KMS-11 (cell line): Measurements from ENCODE around the gene ZBTB34.

Experiments
- H2AFZ ChIP-seq: fragments of 200-600 bp; sonication (generic); 2 replicates; pipeline ENCODE4 v1.6.1; 2016; ENCODE audit warnings: antibody characterized with exemption, mixed run types, low read depth
- H3K27ac ChIP-seq: fragments of 200-600 bp; sonication (generic); 2 replicates; pipeline ENCODE4 v1.6.1; 2016; ENCODE audit warnings: mild to moderate bottlenecking, mixed run types
- H3K27me3 ChIP-seq: fragments of 200-600 bp; sonication (generic); 2 replicates; pipeline ENCODE4 v1.6.1; 2017; ENCODE audit warnings: mild to moderate bottlenecking, low read depth, mixed run types, moderate library complexity; ENCODE audit not compliant: insufficient read depth
- H3K36me3 ChIP-seq: fragments of 200-600 bp; sonication (generic); 2 replicates; pipeline ENCODE4 v1.6.1; 2017; ENCODE audit warnings: mild to moderate bottlenecking, mixed run types; ENCODE audit not compliant: insufficient read depth
- H3K4me1 ChIP-seq: fragments of 200-600 bp; sonication (generic); 2 replicates; pipeline ENCODE4 v1.6.1; 2016; ENCODE audit warnings: mild to moderate bottlenecking, low read depth, mixed run types; ENCODE audit not compliant: poor library complexity, severe bottlenecking
- H3K4me2 ChIP-seq: fragments of 200-600 bp; sonication (generic); 2 replicates; pipeline ENCODE4 v1.7.0; 2016; ENCODE audit warnings: mild to moderate bottlenecking, mixed run types
- H3K4me3 ChIP-seq: fragments of 200-600 bp; sonication (generic); IDR thresholded peaks from 2 replicates; pipeline ENCODE4 v1.6.1; 2017; ENCODE audit warnings: low read depth, low read length, mixed read lengths; ENCODE audit not compliant: insufficient read depth
- H3K79me2 ChIP-seq: fragments of 200-600 bp; sonication (generic); 2 replicates; pipeline ENCODE4 v1.6.1; 2016; ENCODE audit warnings: low read depth, mixed run types; ENCODE audit not compliant: insufficient read depth
- H3K9ac ChIP-seq: fragments of 200-600 bp; sonication (generic); 2 replicates; pipeline ENCODE4 v1.6.1; 2016; ENCODE audit warnings: mild to moderate bottlenecking, mixed run types
- H4K20me1 ChIP-seq: fragments of 200-600 bp; sonication (generic); 2 replicates; pipeline ENCODE4 v1.6.1; 2016; ENCODE audit warnings: mild to moderate bottlenecking, mixed run types; ENCODE audit not compliant: insufficient read depth
- TF ChIP-seq, protein P1 (sequence below): fragments of 200-600 bp; sonication (generic); conservative IDR thresholded peaks from 2 replicates; pipeline ENCODE4 v1.6.1; 2017; ENCODE audit warnings: low read depth, mild to moderate bottlenecking, antibody characterized with exemption, low read length, moderate library complexity, mixed read lengths

Gene ZBTB34

DNA sequence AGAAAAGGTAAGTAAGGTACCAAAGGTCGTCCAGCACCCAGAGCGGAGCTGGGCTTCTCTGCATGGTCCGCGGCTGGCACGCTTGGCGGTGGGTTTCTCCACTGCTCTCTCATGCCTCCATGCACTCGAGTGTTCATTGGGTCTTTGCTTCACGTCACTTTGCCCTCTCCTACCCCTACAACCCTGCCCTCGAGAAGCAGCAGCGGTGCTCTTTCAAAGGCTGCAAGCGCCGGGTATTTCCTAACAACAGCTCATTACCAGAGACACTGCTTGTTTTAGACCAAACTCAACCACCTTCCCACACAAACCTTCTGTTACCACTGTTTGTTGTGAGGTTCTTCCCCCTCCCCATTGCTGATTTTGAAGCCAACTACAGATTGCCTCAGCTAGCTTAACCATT, 21.5 kb upstream of the ZBTB34 start:
- H3K9ac ChIP-seq = no peak overlapping the region
- H3K4me1 ChIP-seq = peaks cover 19% of the 10 kb centered on the region
- H3K36me3 ChIP-seq = 0 out of 2 replicates have a peak, but pooled peaks cover 4% of the 10 kb centered on the region
- H2AFZ ChIP-seq = no peak overlapping the region
- TF ChIP-seq, protein P1, sequence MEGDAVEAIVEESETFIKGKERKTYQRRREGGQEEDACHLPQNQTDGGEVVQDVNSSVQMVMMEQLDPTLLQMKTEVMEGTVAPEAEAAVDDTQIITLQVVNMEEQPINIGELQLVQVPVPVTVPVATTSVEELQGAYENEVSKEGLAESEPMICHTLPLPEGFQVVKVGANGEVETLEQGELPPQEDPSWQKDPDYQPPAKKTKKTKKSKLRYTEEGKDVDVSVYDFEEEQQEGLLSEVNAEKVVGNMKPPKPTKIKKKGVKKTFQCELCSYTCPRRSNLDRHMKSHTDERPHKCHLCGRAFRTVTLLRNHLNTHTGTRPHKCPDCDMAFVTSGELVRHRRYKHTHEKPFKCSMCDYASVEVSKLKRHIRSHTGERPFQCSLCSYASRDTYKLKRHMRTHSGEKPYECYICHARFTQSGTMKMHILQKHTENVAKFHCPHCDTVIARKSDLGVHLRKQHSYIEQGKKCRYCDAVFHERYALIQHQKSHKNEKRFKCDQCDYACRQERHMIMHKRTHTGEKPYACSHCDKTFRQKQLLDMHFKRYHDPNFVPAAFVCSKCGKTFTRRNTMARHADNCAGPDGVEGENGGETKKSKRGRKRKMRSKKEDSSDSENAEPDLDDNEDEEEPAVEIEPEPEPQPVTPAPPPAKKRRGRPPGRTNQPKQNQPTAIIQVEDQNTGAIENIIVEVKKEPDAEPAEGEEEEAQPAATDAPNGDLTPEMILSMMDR = no peak
- no peaks in the 10 kb centered on the region for H4K20me1 ChIP-seq
- H3K27ac ChIP-seq = no peak overlapping the region
- H3K4me3 ChIP-seq = no peak overlapping the region
- no peaks in the 10 kb centered on the region for H3K27me3 ChIP-seq
- no peak overlapping the region for H3K4me2 ChIP-seq
- no peaks in the 10 kb centered on the region for H3K79me2 ChIP-seq

DNA sequence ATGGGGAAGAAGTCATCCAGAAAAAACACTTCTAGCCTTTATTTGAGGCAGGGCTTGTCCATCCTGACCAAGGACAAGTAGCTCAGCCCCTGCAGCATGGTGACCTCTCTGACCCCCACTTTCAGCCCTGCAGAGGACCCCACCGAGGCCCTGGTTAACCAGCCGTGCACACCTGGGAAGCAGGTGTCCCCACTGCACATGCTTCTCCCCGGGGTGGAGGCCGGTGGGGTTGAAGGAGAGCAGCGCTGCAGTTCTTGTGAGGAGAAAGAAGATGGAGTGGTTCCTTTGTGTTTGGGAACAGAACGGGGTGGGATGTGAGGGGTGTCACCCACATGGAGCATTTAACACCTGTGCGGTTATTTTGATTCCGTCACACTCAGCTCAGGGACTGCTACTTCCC, 21.1 kb upstream of the ZBTB34 start:
- H3K27me3 ChIP-seq = no peaks in the 10 kb centered on the region
- H3K4me2 ChIP-seq = no peak overlapping the region
- H3K4me3 ChIP-seq = no peak overlapping the region

DNA sequence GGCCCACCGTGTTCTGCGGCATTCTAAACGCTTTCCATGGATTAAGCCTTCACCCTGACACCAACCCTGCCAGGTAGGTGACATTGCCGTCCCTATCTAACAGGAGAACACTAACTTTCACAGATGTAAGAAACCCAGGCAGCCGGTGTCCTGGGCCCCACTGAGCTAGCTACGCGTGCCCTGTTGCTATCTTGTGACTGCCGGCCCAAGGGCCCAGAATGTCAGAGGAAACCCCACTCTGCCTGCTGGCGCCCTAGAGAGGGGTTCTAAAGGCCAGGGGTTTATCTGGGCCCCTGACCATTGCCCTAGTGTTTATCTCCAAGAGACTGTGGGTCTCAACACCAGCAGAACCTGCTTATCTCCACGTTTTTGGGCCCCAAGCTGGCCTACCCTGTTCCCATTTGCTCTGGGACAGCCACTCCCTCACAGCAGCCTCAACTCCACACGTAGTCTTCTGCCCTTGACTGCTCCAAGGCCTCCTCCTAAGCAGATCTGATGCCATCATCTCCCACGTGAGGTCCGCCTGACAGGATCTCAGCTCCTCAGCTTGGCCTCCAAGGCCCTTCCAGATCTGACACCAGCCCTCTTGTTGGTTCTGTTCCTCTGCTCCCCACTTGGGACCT, 18.1 kb upstream of the ZBTB34 start:
- H3K27ac ChIP-seq = no peak overlapping the region
- no peaks in the 10 kb centered on the region for H3K79me2 ChIP-seq
- no peaks in the 10 kb centered on the region for H3K27me3 ChIP-seq
- H4K20me1 ChIP-seq = no peaks in the 10 kb centered on the region
- H3K4me2 ChIP-seq = no peak overlapping the region
- TF ChIP-seq, protein P1 = no peak
- no peak overlapping the region for H3K4me3 ChIP-seq
- no peaks in the 10 kb centered on the region for H3K4me1 ChIP-seq
- H3K9ac ChIP-seq = no peak overlapping the region
- H3K36me3 ChIP-seq = no peaks in the 10 kb centered on the region
- H2AFZ ChIP-seq = no peak overlapping the region

More for the DNA sequence above, 21.1 kb upstream of the ZBTB34 start:
- H3K4me1 ChIP-seq = peaks cover 19% of the 10 kb centered on the region
- H2AFZ ChIP-seq = no peak overlapping the region
- H4K20me1 ChIP-seq = no peaks in the 10 kb centered on the region
- H3K27ac ChIP-seq = no peak overlapping the region
- TF ChIP-seq, protein P1 = no peak
- H3K79me2 ChIP-seq = no peaks in the 10 kb centered on the region
- H3K36me3 ChIP-seq = 0 out of 2 replicates have a peak, but pooled peaks cover 4% of the 10 kb centered on the region
- H3K9ac ChIP-seq = no peak overlapping the region

DNA sequence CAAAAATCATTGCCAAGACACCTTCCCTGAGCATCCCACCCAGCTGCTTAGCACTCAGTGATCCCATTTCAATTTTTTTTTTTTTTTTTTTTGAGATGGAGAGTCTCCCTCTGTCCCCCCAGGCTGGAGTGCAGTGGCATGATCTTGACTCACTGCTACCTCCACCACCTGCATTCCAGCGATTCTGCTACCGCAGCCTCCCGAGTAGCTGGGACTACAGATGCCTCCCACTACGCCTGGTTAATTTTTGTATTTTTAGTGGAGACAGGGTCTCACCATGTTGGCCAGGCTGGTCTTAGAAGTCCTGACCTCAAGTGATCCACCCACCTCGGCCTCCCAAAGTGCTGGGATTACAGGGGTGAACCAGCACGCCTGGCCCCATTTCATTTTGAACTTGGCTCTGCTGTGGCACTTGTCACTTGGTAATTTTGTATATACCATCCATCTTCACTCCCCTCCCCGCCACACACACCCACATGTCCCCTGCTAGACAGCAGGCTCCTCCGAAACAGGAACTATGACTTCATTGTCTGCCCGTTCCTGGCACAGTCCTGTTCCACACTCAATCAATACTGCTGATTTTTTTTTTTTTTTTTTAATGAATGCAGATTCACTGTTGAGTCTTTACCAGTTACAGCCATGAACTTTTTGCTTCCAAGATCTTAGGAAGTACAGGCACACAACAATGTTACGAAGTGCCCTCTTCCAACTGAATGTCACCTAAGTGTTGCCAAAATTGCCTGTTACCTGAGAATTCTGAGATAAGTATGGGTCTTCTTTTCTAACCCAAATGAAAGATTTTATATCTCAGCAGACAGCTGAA, 17.3 kb upstream of the ZBTB34 start:
- Histone ChIP-seq H3K36me3 (no peaks in the 10 kb centered on the region), H3K79me2 (no peaks in the 10 kb centered on the region), H3K27ac (no peak overlapping the region), H3K27me3 (no peaks in the 10 kb centered on the region), H4K20me1 (no peaks in the 10 kb centered on the region), H3K9ac (no peak overlapping the region), H3K4me3 (no peak overlapping the region), H2AFZ (no peak overlapping the region), H3K4me1 (no peaks in the 10 kb centered on the region), H3K4me2 (no peak overlapping the region)
- TF ChIP-seq, protein P1 = no peak
